H1 (cell line): ENCODE results near the gene NKAIN2. TPM values are rescaled to one million over a fixed set of nuclear protein-coding genes. Genes with fewer than 3 reads are reported as not detected.

Source experiments
- CTCF ChIA-PET: fragments of 300-600 bp; sonication (Branson Sonifier 250); formaldehyde crosslinking; loops from one replicate; lab custom pipeline; 2021; ENCODE audit not compliant: partially characterized antibody; lab: Charles Lee
- POLR2A ChIA-PET: fragments of 300-600 bp; sonication (Branson Sonifier 250); formaldehyde crosslinking; loops from one replicate; lab custom pipeline; 2021; ENCODE audit warnings: inconsistent platforms; ENCODE audit not compliant: partially characterized antibody; lab: Charles Lee
- DNase-seq, 2 experiments: peaks; one replicate each; pipeline versions ENCODE4 v3.0.0 to v3.0.0-alpha.2; 2010 to 2022; ENCODE audit warnings: low spot score in 2 of 2, low read depth in 1 of 2, mixed read lengths in 1 of 2
- FAIRE-seq: peaks from 2 replicates; lab custom pipeline; 2011; peaks lifted over from hg19 to GRCh38; lab: Jason Lieb, UNC
- H2AFZ ChIP-seq: 2 replicates; pipeline ENCODE4 v1.8.1; 2012; ENCODE audit warnings: low read length, inconsistent platforms
- H2AK5ac ChIP-seq: 2 replicates; pipeline ENCODE4 v1.6.1; 2013; ENCODE audit warnings: low read depth, low read length
- H2BK120ac ChIP-seq: replicated peaks from 2 replicates; pipeline ENCODE3; 2013; ENCODE audit warnings: low read depth, low read length, inconsistent platforms
- H2BK12ac ChIP-seq: 2 replicates; pipeline ENCODE4 v1.6.1; 2013; ENCODE audit warnings: low read depth, low read length
- H2BK15ac ChIP-seq: 2 replicates; pipeline ENCODE4 v1.6.1; 2013; ENCODE audit warnings: low read length
- H2BK20ac ChIP-seq: 2 replicates; pipeline ENCODE4 v1.6.1; 2013; ENCODE audit warnings: low read length
- H2BK5ac ChIP-seq: 2 replicates; pipeline ENCODE4 v1.6.1; 2013; ENCODE audit warnings: low read depth, low read length
- H3K14ac ChIP-seq: 2 replicates; pipeline ENCODE4 v1.6.1; 2013; ENCODE audit warnings: inconsistent platforms; ENCODE audit not compliant: insufficient read length
- H3K18ac ChIP-seq: 2 replicates; pipeline ENCODE4 v1.6.1; 2013; ENCODE audit warnings: low read length; ENCODE audit errors: extremely low read depth
- H3K23ac ChIP-seq: 2 replicates; pipeline ENCODE4 v1.6.1; 2013; ENCODE audit warnings: inconsistent platforms; ENCODE audit not compliant: insufficient read length
- H3K23me2 ChIP-seq: 2 replicates; pipeline ENCODE4 v1.6.1; 2013; ENCODE audit warnings: low read depth, low read length
- H3K27ac ChIP-seq: 2 replicates; pipeline ENCODE4 v1.6.1; 2011; ENCODE audit warnings: low read depth, low read length, inconsistent platforms
- H3K27me3 ChIP-seq, 4 experiments: replicated peaks in 1 of 4; 1 replicate in 1 of 4; 2 replicates in 3 of 4; pipeline versions ENCODE4 v1.6.1 to v1.8.1; 2011 to 2013; ENCODE audit warnings: low read length in 3 of 4, mild to moderate bottlenecking in 3 of 4, inconsistent platforms in 2 of 4, mixed read lengths in 2 of 4, moderate library complexity in 1 of 4; ENCODE audit not compliant: control insufficient read depth in 3 of 4, insufficient read depth in 3 of 4; ENCODE audit errors: extremely low read depth in 1 of 4
- H3K36me3 ChIP-seq, 4 experiments: 2 replicates each; pipeline versions ENCODE4 v1.6.1 to v1.8.1; 2011 to 2013; ENCODE audit warnings: mild to moderate bottlenecking in 4 of 4, low read length in 3 of 4, moderate library complexity in 2 of 4, control low read depth in 1 of 4, inconsistent platforms in 1 of 4; ENCODE audit not compliant: insufficient read depth in 4 of 4, control insufficient read depth in 2 of 4
- H3K4ac ChIP-seq: replicated peaks from 2 replicates; pipeline ENCODE3; 2013; ENCODE audit warnings: low read length, low read depth, mixed read lengths, inconsistent platforms; ENCODE audit not compliant: insufficient read length
- H3K4me1 ChIP-seq, 4 experiments: replicated peaks in 1 of 4; 1 replicate in 1 of 4; 2 replicates in 3 of 4; pipeline versions ENCODE4 v1.6.1 to v1.8.1; 2011 to 2013; ENCODE audit warnings: low read length in 3 of 4, inconsistent platforms in 2 of 4, mixed read lengths in 1 of 4; ENCODE audit not compliant: insufficient read depth in 4 of 4, control insufficient read depth in 3 of 4
- H3K4me2 ChIP-seq, 2 experiments: 2 replicates each; pipeline versions ENCODE4 v1.6.1 to v1.8.1; 2011 to 2013; ENCODE audit warnings: low read depth in 2 of 2, low read length in 2 of 2, control low read depth in 1 of 2, inconsistent platforms in 1 of 2, mild to moderate bottlenecking in 1 of 2; ENCODE audit not compliant: insufficient read depth in 1 of 2
- H3K4me3 ChIP-seq, 4 experiments: fragments of 200-600, 300-600 bp in 1 of 4; sonication (generic), shearing (Covaris generic), sonication (Bioruptor Twin) in 1 of 4; 2 replicates each; pipeline versions ENCODE4 v1.5.1 to v1.8.1; 2011 to 2016; ENCODE audit warnings: low read length in 4 of 4, low read depth in 3 of 4, control low read depth in 2 of 4, inconsistent platforms in 2 of 4, mild to moderate bottlenecking in 2 of 4, mixed read lengths in 1 of 4, moderate library complexity in 1 of 4; ENCODE audit not compliant: insufficient read depth in 2 of 4; ENCODE audit errors: extremely low read depth in 1 of 4
- H3K56ac ChIP-seq: replicated peaks from 2 replicates; pipeline ENCODE3; 2013; ENCODE audit warnings: low read depth, mild to moderate bottlenecking, mixed read lengths, low read length, inconsistent platforms; ENCODE audit not compliant: insufficient read length
- H3K79me1 ChIP-seq: 2 replicates; pipeline ENCODE4 v1.6.1; 2013; ENCODE audit warnings: low read depth, low read length, control low read depth
- H3K79me2 ChIP-seq, 2 experiments: 2 replicates each; pipeline versions ENCODE4 v1.6.1 to v1.8.1; 2012 to 2013; ENCODE audit warnings: low read length in 2 of 2, mild to moderate bottlenecking in 2 of 2, inconsistent platforms in 1 of 2; ENCODE audit not compliant: insufficient read depth in 2 of 2, control insufficient read depth in 1 of 2
- H3K9ac ChIP-seq, 4 experiments: replicated peaks in 1 of 4; 1 replicate in 1 of 4; 2 replicates in 3 of 4; pipeline versions ENCODE4 v1.6.1 to v1.8.1; 2011 to 2013; ENCODE audit warnings: low read depth in 3 of 4, low read length in 3 of 4, control low read depth in 2 of 4, mild to moderate bottlenecking in 2 of 4, moderate library complexity in 2 of 4, inconsistent platforms in 1 of 4; ENCODE audit errors: extremely low read depth in 1 of 4
- H3K9me3 ChIP-seq, 2 experiments: 2 replicates each; pipeline versions ENCODE4 v1.6.1 to v1.8.1; 2012 to 2013; ENCODE audit warnings: mild to moderate bottlenecking in 2 of 2, moderate library complexity in 2 of 2, control low read depth in 1 of 2, inconsistent platforms in 1 of 2, low read depth in 1 of 2, low read length in 1 of 2, mixed read lengths in 1 of 2; ENCODE audit not compliant: insufficient read depth in 2 of 2
- H4K20me1 ChIP-seq, 2 experiments: replicated peaks in 1 of 2; 2 replicates each; pipeline versions ENCODE3 to v1.8.1; 2011 to 2013; ENCODE audit warnings: inconsistent platforms in 2 of 2, low read length in 2 of 2, mild to moderate bottlenecking in 1 of 2; ENCODE audit not compliant: insufficient read depth in 2 of 2, control insufficient read depth in 1 of 2
- H4K5ac ChIP-seq: 2 replicates; pipeline ENCODE4 v1.6.1; 2013; ENCODE audit warnings: low read length, low read depth, mixed read lengths, inconsistent platforms; ENCODE audit not compliant: insufficient read length
- H4K8ac ChIP-seq: 2 replicates; pipeline ENCODE4 v1.8.0; 2013; ENCODE audit warnings: mild to moderate bottlenecking, moderate library complexity, low read length, inconsistent platforms; ENCODE audit not compliant: insufficient read depth; ENCODE audit errors: extremely low read depth
- H4K91ac ChIP-seq: replicated peaks from 2 replicates; pipeline ENCODE3; 2013; ENCODE audit warnings: low read length, mixed read lengths, inconsistent platforms; ENCODE audit not compliant: insufficient read length
- BRCA1 ChIP-seq: IDR thresholded peaks from 2 replicates; pipeline ENCODE4 v1.6.1; 2012; ENCODE audit warnings: low read depth, low read length, improper control_type of control experiment
- HDAC6 ChIP-seq: IDR thresholded peaks from one replicate; pipeline ENCODE4 v1.7.1; 2012; ENCODE audit warnings: low read depth, mild to moderate bottlenecking, inconsistent platforms, low read length, moderate library complexity
- RBBP5 ChIP-seq: IDR thresholded peaks from 2 replicates; pipeline ENCODE4 v1.7.1; 2012; ENCODE audit warnings: low read depth, mild to moderate bottlenecking, inconsistent platforms, low read length, moderate library complexity, borderline replicate concordance
- TEAD4 ChIP-seq: IDR thresholded peaks from 2 replicates; pipeline ENCODE4 v1.6.1; 2012; ENCODE audit warnings: low read depth, low read length, inconsistent platforms, mixed read lengths
- WGBS, 2 experiments: shearing (Covaris generic) in 1 of 2; methylation state at CpG; one replicate each; pipeline versions ENCODE4 v1.1.6 to v1.1.7; 2013 to 2015; ENCODE audit warnings: low lambda C conversion rate in 2 of 2, mixed read lengths in 2 of 2, inconsistent platforms in 1 of 2, low coverage in 1 of 2, missing lambda C conversion rate in 1 of 2; ENCODE audit not compliant: insufficient replicate concordance in 2 of 2, insufficient coverage in 1 of 2, insufficient read length in 1 of 2; ENCODE audit errors: extremely low coverage in 1 of 2, missing lambda C conversion rate in 1 of 2; 5-methylcytosine and 5-hydroxymethylcytosine counted together
- polyA plus RNA-seq, 7 experiments: library from polyadenylated mRNA; depleted of rRNA in 3 of 7; stranded (reverse) in 5 of 7; unstranded in 2 of 7; fragments of >200 nt in 5 of 7; fragments of 200-250 nt in 2 of 7; gene quantifications; 1 replicate in 5 of 7; 2 replicates in 1 of 7; 4 replicates in 1 of 7; pipeline versions ENCODE4 v1.2.1 to v1.2.3, GENCODE V29; 2011 to 2013; ENCODE audit warnings: missing spikeins in 2 of 7, mixed read lengths in 2 of 7
- total RNA-seq: library from RNA; stranded (reverse); fragmentation: NEBNext Ultra II Directional; extraction: Animal tissue kit (Norgen Biotek cat#: 25700); gene quantifications from 2 replicates; pipeline ENCODE4 v1.2.1, GENCODE V29; 2021

NKAIN2 gene
- total and polyA plus RNA-seq, 2 of the 8 experiments (the other 6 are each of a cell fraction or from before 2014, with no cell fraction given) = 0.20 to 0.34 TPM

- Histone ChIP-seq H2AK5ac (no peak overlapping the region), H2AFZ (no peak overlapping the region), H3K79me2 (no peaks in the 10 kb centered on the region), H3K23me2 (no peaks in the 10 kb centered on the region), H3K23ac (no peak overlapping the region), H3K36me3 (no peaks in the 10 kb centered on the region), H2BK12ac (no peak overlapping the region), H3K79me1 (no peaks in the 10 kb centered on the region), H3K4ac (no peak overlapping the region), H3K14ac (no peak overlapping the region), H3K4me3 (no peak overlapping the region), H2BK120ac (no peak overlapping the region), H3K9me3 (peaks cover 0 to 3% of the 10 kb centered on the region in 2 experiments; a peak in 1 of 4 replicates), H3K27me3 (no peaks in the 10 kb centered on the region), H2BK20ac (no peak overlapping the region), H3K9ac (no peak overlapping the region), H3K4me1 (no peaks in the 10 kb centered on the region), H4K5ac (no peak overlapping the region), H2BK15ac (no peak overlapping the region), H3K4me2 (no peak overlapping the region), H2BK5ac (no peak overlapping the region), H3K27ac (no peak overlapping the region), H3K56ac (no peak overlapping the region), H4K91ac (no peak overlapping the region), H3K18ac (no peak overlapping the region), H4K20me1 (no peaks in the 10 kb centered on the region), H4K8ac (no peak overlapping the region)
- POLR2A ChIA-PET = no interaction called here
- CTCF ChIA-PET = interaction anchor here (0.6 kb wide), 1 partner anchor 601 kb away, joined by 4 read pairs; no protein-coding TSS in a partner anchor
- DNase-seq = no peak
- 93 to 100% methylated on average over 1 to 5 of the region's 5 CpGs for WGBS, 2 experiments
- no peak for FAIRE-seq
- TF ChIP-seq RBBP5 (no peak), BRCA1 (no peak), HDAC6 (no peak), TEAD4 (no peak)
These were observed 763.7 kb downstream of the NKAIN2 start for GRCh38 chr6:124567401-124567800.
